Peyer's patch (tissue), 4 donors: ENCODE data around the gene TTC9B. TPM values are rescaled to one million over a fixed set of nuclear protein-coding genes. Genes with fewer than 3 reads are reported as not detected.

Experiments
- DNase-seq, 3 donors: peaks; one replicate each; pipeline ENCODE4 v3.0.0-alpha.2; 2017 to 2019
- H3K27ac ChIP-seq, 4 donors: fragments of 200-600 bp; sonication (generic); one replicate each; pipeline ENCODE4 v1.5.1; 2016 to 2019
- H3K27me3 ChIP-seq, 2 donors: fragments of 200-600 bp; sonication (generic); one replicate each; pipeline ENCODE4 v1.5.1; 2019
- H3K36me3 ChIP-seq, 3 donors: fragments of 200-600 bp; sonication (generic); one replicate each; pipeline ENCODE4 v1.5.1; 2016 to 2019
- H3K4me1 ChIP-seq, 4 donors: fragments of 200-600 bp; sonication (generic); one replicate each; pipeline ENCODE4 v1.5.1; 2016 to 2019
- H3K4me3 ChIP-seq, 4 donors: fragments of 200-600 bp; sonication (generic); 1 replicate in 3 of 4; 2 replicates in 1 of 4; pipeline ENCODE4 v1.5.1; 2016 to 2019; ENCODE audit warnings: mild to moderate bottlenecking in 1 of 4
- H3K9me3 ChIP-seq, 4 donors: fragments of 200-600 bp; sonication (generic); one replicate each; pipeline ENCODE4 v1.5.1; 2016 to 2019; ENCODE audit warnings: mild to moderate bottlenecking in 1 of 4
- CTCF ChIP-seq, 6 experiments: fragments of 450-650 bp in 4 of 6; fragments of 200-600 bp in 2 of 6; sonication (generic) in 1 of 6; IDR thresholded peaks; one replicate each; pipeline ENCODE4 v1.5.1; 2017 to 2019; ENCODE audit warnings: antibody characterized with exemption in 6 of 6, mild to moderate bottlenecking in 3 of 6, moderate library complexity in 1 of 6
- POLR2A ChIP-seq, 2 donors: fragments of 450-650 bp; IDR thresholded peaks; one replicate each; pipeline ENCODE4 v1.5.1; 2017; ENCODE audit warnings: antibody characterized with exemption in 2 of 2, mild to moderate bottlenecking in 2 of 2, moderate library complexity in 2 of 2
- total RNA-seq, 4 donors: library from RNA; depleted of rRNA; stranded (reverse); fragments of >200 nt; gene quantifications; one replicate each; pipeline ENCODE4 v1.1.0, GENCODE V29; 2016

TTC9B gene
- total RNA-seq, 4 donors from 2014 or later = not detected

- Histone ChIP-seq H3K9me3 (no peaks in the 10 kb centered on the region), H3K4me1 (peaks cover 0 to 14% (median 0%) of the 10 kb centered on the region in 4 donors), H3K36me3 (peaks cover 0 to 58% (median 0%) of the 10 kb centered on the region in 3 donors), H3K27ac (no peak overlapping the region), H3K27me3 (no peaks in the 10 kb centered on the region), H3K4me3 (no peak overlapping the region)
- TF ChIP-seq POLR2A (IDR thresholded peaks at IDR 0.05) (no peak), CTCF (IDR thresholded peaks at IDR 0.05) (no peak)
- DNase-seq = no peak
Measured at GRCh38 chr19:40252395-40252794, 34.2 kb upstream of the TTC9B start.

- TF ChIP-seq POLR2A (IDR thresholded peaks at IDR 0.05) = no peak
- TF ChIP-seq CTCF (IDR thresholded peaks at IDR 0.05) = no peak
- H3K36me3 ChIP-seq = peaks cover 0 to 56% (median 0%) of the 10 kb centered on the region in 3 donors
- H3K9me3 ChIP-seq = no peaks in the 10 kb centered on the region
- H3K4me3 ChIP-seq = no peak overlapping the region
- DNase-seq = no peak
- H3K4me1 ChIP-seq = peaks cover 0 to 14% (median 0%) of the 10 kb centered on the region in 4 donors
- H3K27me3 ChIP-seq = no peaks in the 10 kb centered on the region
- no peak overlapping the region for H3K27ac ChIP-seq
Measured at GRCh38 chr19:40251991-40252390, 33.8 kb upstream of the TTC9B start.

- H3K27ac ChIP-seq = no peak overlapping the region
Measured at GRCh38 chr19:40251244-40251643, 33.1 kb upstream of the TTC9B start.

GRCh38 chr19:40249781-40250180 is 31.6 kb upstream of the TTC9B start:
- Histone ChIP-seq H3K9me3 (no peaks in the 10 kb centered on the region), H3K36me3 (peaks cover 0 to 34% (median 0%) of the 10 kb centered on the region in 3 donors)
- DNase-seq = no peak

More at GRCh38 chr19:40251244-40251643, 33.1 kb upstream of the TTC9B start:
- H3K4me1 ChIP-seq = peaks cover 0 to 14% (median 0%) of the 10 kb centered on the region in 4 donors
- peaks cover 0 to 49% (median 0%) of the 10 kb centered on the region in 3 donors for H3K36me3 ChIP-seq
- H3K4me3 ChIP-seq = no peak overlapping the region
- DNase-seq = no peak
- no peaks in the 10 kb centered on the region for H3K9me3 ChIP-seq
- H3K27me3 ChIP-seq = no peaks in the 10 kb centered on the region
- no peak for TF ChIP-seq POLR2A (IDR thresholded peaks at IDR 0.05)
- no peak for TF ChIP-seq CTCF (IDR thresholded peaks at IDR 0.05)

GRCh38 chr19:40249201-40249600 is 31.0 kb upstream of the TTC9B start:
- TF ChIP-seq CTCF (IDR thresholded peaks at IDR 0.05) = no peak
- no peak for TF ChIP-seq POLR2A (IDR thresholded peaks at IDR 0.05)
- H3K9me3 ChIP-seq = no peaks in the 10 kb centered on the region
- DNase-seq = no peak
- H3K27ac ChIP-seq = no peak overlapping the region
- H3K36me3 ChIP-seq = peaks cover 0 to 28% (median 0%) of the 10 kb centered on the region in 3 donors
- no peak overlapping the region for H3K4me3 ChIP-seq
- H3K27me3 ChIP-seq = no peaks in the 10 kb centered on the region
- H3K4me1 ChIP-seq = peaks cover 0 to 9% (median 0%) of the 10 kb centered on the region in 4 donors

More at GRCh38 chr19:40249781-40250180, 31.6 kb upstream of the TTC9B start:
- Histone ChIP-seq H3K4me3 (no peak overlapping the region), H3K27ac (no peak overlapping the region), H3K4me1 (peaks cover 0 to 14% (median 0%) of the 10 kb centered on the region in 4 donors), H3K27me3 (no peaks in the 10 kb centered on the region)
- TF ChIP-seq CTCF (IDR thresholded peaks at IDR 0.05) (no peak), POLR2A (IDR thresholded peaks at IDR 0.05) (no peak)
